HepG2 (cell line): ENCODE data around the gene NTN5. TPM values are rescaled to one million over a fixed set of nuclear protein-coding genes. Genes with fewer than 3 reads are reported as not detected.

Experiments used
- AHDC1 ChIP-seq: sonication (generic); formaldehyde crosslinking; IDR thresholded peaks from 2 replicates; pipeline ENCODE4 v1.5.1; 2020; ENCODE audit warnings: mild to moderate bottlenecking, missing genetic modification reagents, borderline replicate concordance
- AHR ChIP-seq: IDR thresholded peaks from 2 replicates; pipeline ENCODE4 v1.6.1; 2018; ENCODE audit warnings: missing genetic modification reagents, missing compliant biosample characterization
- CHCHD3 ChIP-seq: sonication (generic); formaldehyde crosslinking; IDR thresholded peaks from 2 replicates; pipeline ENCODE4 v1.8.0; 2022; ENCODE audit warnings: mild to moderate bottlenecking, missing genetic modification reagents, moderate library complexity
- CSRNP2 ChIP-seq: sonication (generic); formaldehyde crosslinking; conservative IDR thresholded peaks from 2 replicates; pipeline ENCODE4 v1.8.0; 2022; ENCODE audit warnings: low read depth, missing genetic modification reagents
- FOXP4 ChIP-seq: sonication (generic); formaldehyde crosslinking; IDR thresholded peaks from 2 replicates; pipeline ENCODE4 v1.4.0; 2020; ENCODE audit warnings: missing genetic modification reagents
- FUBP1 ChIP-seq: sonication (generic); formaldehyde crosslinking; IDR thresholded peaks from 2 replicates; pipeline ENCODE4 v1.5.1; 2020; ENCODE audit warnings: missing genetic modification reagents, mild to moderate bottlenecking, borderline replicate concordance
- MXD4 ChIP-seq: IDR thresholded peaks from 2 replicates; pipeline ENCODE4 v1.6.1; 2016; ENCODE audit warnings: mild to moderate bottlenecking, missing biosample characterization, missing genetic modification reagents
- NFYB ChIP-seq: sonication (generic); formaldehyde crosslinking; IDR thresholded peaks from 2 replicates; pipeline ENCODE4 v1.4.0; 2020; ENCODE audit warnings: missing genetic modification reagents
- RFXAP ChIP-seq: sonication (generic); formaldehyde crosslinking; IDR thresholded peaks from 2 replicates; pipeline ENCODE4 v1.4.0; 2020; ENCODE audit warnings: missing genetic modification reagents, borderline replicate concordance
- SIX4 ChIP-seq: sonication (generic); formaldehyde crosslinking; IDR thresholded peaks from 2 replicates; pipeline ENCODE4 v1.4.0; 2020; ENCODE audit warnings: missing genetic modification reagents
- ZBTB44 ChIP-seq: sonication (generic); formaldehyde crosslinking; IDR thresholded peaks from 2 replicates; pipeline ENCODE4 v1.4.0; 2020; ENCODE audit warnings: missing genetic modification reagents
- ZNF710 ChIP-seq: sonication (generic); formaldehyde crosslinking; IDR thresholded peaks from 2 replicates; pipeline ENCODE4 v1.5.0; 2020; ENCODE audit warnings: mild to moderate bottlenecking, missing genetic modification reagents, borderline replicate concordance
- polyA plus RNA-seq, 8 experiments: library from polyadenylated mRNA; depleted of rRNA in 3 of 8; stranded (reverse) in 7 of 8; unstranded in 1 of 8; fragments of >200 nt; fragmentation: Illumina TruSeq in 4 of 8; extraction: Trizol in 4 of 8; gene quantifications; 2 replicates each; pipeline versions ENCODE4 v1.2.1 to v1.2.3, GENCODE V29; 2011 to 2016; ENCODE audit warnings: low read depth in 4 of 8, missing spikeins in 1 of 8, mixed read lengths in 1 of 8; ENCODE audit not compliant: insufficient read depth in 1 of 8
- total RNA-seq, 5 experiments: library from RNA; depleted of rRNA; stranded (reverse); fragments of >200 nt; fragmentation: Illumina TruSeq; extraction: Trizol; gene quantifications; 2 replicates each; pipeline ENCODE4 v1.2.3, GENCODE V29; 2016; ENCODE audit warnings: low read depth in 1 of 5

NTN5 gene
- total and polyA plus RNA-seq, 2 of the 13 experiments (the other 11 are each of a cell fraction or from before 2014, with no cell fraction given): 0.05 TPM; not detected in 1

GRCh38 chr19:48618916-48619691, 53.7 kb downstream of the NTN5 start, which contains the start of the genes RPL18 and SPHK2 (continued):
- TF ChIP-seq AHDC1 (CRISPR knock-in tag) (0 out of 2 replicates have a peak, but pooled peaks have one; percentile 35), CSRNP2 (CRISPR knock-in tag) (no peak), SIX4 (peak; percentile 50; the same call in 1 of the 2 replicates), NFYB (CRISPR knock-in tag) (peak; percentile 64), CHCHD3 (CRISPR knock-in tag) (0 out of 2 replicates have a peak, but pooled peaks have one; percentile 52), FOXP4 (CRISPR knock-in tag) (peak; percentile 67), ZNF710 (CRISPR knock-in tag) (peak; percentile 81; the same call in 1 of the 2 replicates), RFXAP (peak; percentile 39; the same call in 1 of the 2 replicates), FUBP1 (peak; percentile 75; the same call in 1 of the 2 replicates), AHR (peak; percentile 95), MXD4 (CRISPR knock-in tag) (peak; percentile 88), ZBTB44 (CRISPR knock-in tag) (peak; percentile 56)
